Measurements from ENCODE around the gene MSANTD2. TPM values are rescaled to one million over a fixed set of nuclear protein-coding genes. Genes with fewer than 3 reads are reported as not detected.

Gene MSANTD2
- total RNA-seq, 2 experiments from 2014 or later = 5.8 to 7.3 TPM

GRCh38 chr11:124834526-124835180 is 34.4 kb upstream of the MSANTD2 start:
- Mint-ChIP-seq H3K27ac (no peak overlapping the region), H3K36me3 (ENCODE audit: low read depth) (no peaks in the 10 kb centered on the region), H3K4me1 (ENCODE audit: low read depth) (peaks cover 10% of the 10 kb centered on the region), H3K27me3 (peaks cover 26% of the 10 kb centered on the region), H3K9me3 (no peaks in the 10 kb centered on the region), H3K4me3 (no peak overlapping the region)
- no peak for ATAC-seq
- ChIA-PET POLR2A (no interaction called here), CTCF (interaction anchor here (0.6 to 4.9 kb wide), 4 partner anchors 32 to 1258 kb away, joined by 3 to 62 read pairs (median 8); no protein-coding TSS in a partner anchor)
- intact Hi-C loops (cut with micrococcal nuclease) = loop anchor here (5.0 kb wide), 1 partner anchor 72 kb away; the partner anchor contains the start of gene ESAM
- TF ChIP-seq CTCF (IDR thresholded peaks at IDR 0.05) = no peak
- DNase-seq = no peak

- intact Hi-C loops (cut with micrococcal nuclease) = no loop called here
Observed at GRCh38 chr11:124832571-124832970, 32.4 kb upstream of the MSANTD2 start.

GRCh38 chr11:124831897-124832296 is 31.7 kb upstream of the MSANTD2 start:
- Mint-ChIP-seq H3K27ac (no peak overlapping the region), H3K27me3 (peaks cover 11% of the 10 kb centered on the region), H3K4me3 (no peak overlapping the region), H3K36me3 (ENCODE audit: low read depth) (no peaks in the 10 kb centered on the region), H3K9me3 (no peaks in the 10 kb centered on the region), H3K4me1 (ENCODE audit: low read depth) (peaks cover 6% of the 10 kb centered on the region)
- ATAC-seq = no peak
- intact Hi-C loops (cut with micrococcal nuclease) = no loop called here
- CTCF ChIA-PET = interaction anchor here (1.9 kb wide), 1 partner anchor 85 kb away, joined by 7 read pairs; no protein-coding TSS in a partner anchor
- no peak for DNase-seq
- POLR2A ChIA-PET = no interaction called here
- no peak for TF ChIP-seq CTCF (IDR thresholded peaks at IDR 0.05)

More at GRCh38 chr11:124832571-124832970, 32.4 kb upstream of the MSANTD2 start:
- DNase-seq = no peak
- ATAC-seq = no peak
- ChIA-PET POLR2A (interaction anchor here (0.9 kb wide), 1 partner anchor 31 kb away, joined by 3 read pairs; no protein-coding TSS in a partner anchor), CTCF (interaction anchor here (1.9 to 4.9 kb wide), 3 partner anchors 34 to 162 kb away, joined by 7 to 62 read pairs (median 12); no protein-coding TSS in a partner anchor)
- peaks cover 10% of the 10 kb centered on the region for H3K4me1 Mint-ChIP-seq (ENCODE audit: low read depth)
- no peak overlapping the region for H3K27ac Mint-ChIP-seq
- TF ChIP-seq CTCF (IDR thresholded peaks at IDR 0.05) = no peak
- H3K36me3 Mint-ChIP-seq (ENCODE audit: low read depth) = no peaks in the 10 kb centered on the region
- H3K27me3 Mint-ChIP-seq = peaks cover 12% of the 10 kb centered on the region
- H3K4me3 Mint-ChIP-seq = no peak overlapping the region
- no peaks in the 10 kb centered on the region for H3K9me3 Mint-ChIP-seq

- CTCF ChIA-PET = no interaction called here
- POLR2A ChIA-PET = interaction anchor here (0.9 kb wide), 1 partner anchor 30 kb away, joined by 6 read pairs; the partner anchor contains the start of gene MSANTD2
- intact Hi-C loops (cut with micrococcal nuclease) = no loop called here
- Mint-ChIP-seq H3K27ac (no peak overlapping the region), H3K36me3 (ENCODE audit: low read depth) (no peaks in the 10 kb centered on the region), H3K27me3 (peaks cover 11% of the 10 kb centered on the region), H3K4me1 (ENCODE audit: low read depth) (no peaks in the 10 kb centered on the region), H3K4me3 (no peak overlapping the region), H3K9me3 (no peaks in the 10 kb centered on the region)
- TF ChIP-seq CTCF (IDR thresholded peaks at IDR 0.05) = no peak
- ATAC-seq (no peak), DNase-seq (no peak)
Observed at GRCh38 chr11:124830749-124831148, 30.5 kb upstream of the MSANTD2 start.

- intact Hi-C loops (cut with micrococcal nuclease) = no loop called here
- ChIA-PET CTCF (interaction anchor here (1.0 to 1.1 kb wide), 2 partner anchors 67 to 185 kb away, joined by 3 to 4 read pairs; no protein-coding TSS in a partner anchor), POLR2A (interaction anchor here (0.9 kb wide), 1 partner anchor 29 kb away, joined by 6 read pairs; the partner anchor contains the start of gene MSANTD2)
- Mint-ChIP-seq H3K4me3 (no peak overlapping the region), H3K27ac (no peak overlapping the region), H3K36me3 (ENCODE audit: low read depth) (no peaks in the 10 kb centered on the region), H3K9me3 (no peaks in the 10 kb centered on the region), H3K4me1 (ENCODE audit: low read depth) (no peaks in the 10 kb centered on the region), H3K27me3 (peaks cover 9% of the 10 kb centered on the region)
- no peak for TF ChIP-seq CTCF (IDR thresholded peaks at IDR 0.05)
- no peak for DNase-seq
- ATAC-seq = no peak
Observed at GRCh38 chr11:124829986-124830385, 29.8 kb upstream of the MSANTD2 start.

Measured in activated CD8-positive, alpha-beta T cell treated with anti-CD3 and anti-CD28 coated beads for 36 hours (primary cell).